NT2/D1 (cell line): ENCODE data around the gene RAB41.

Source experiments
- SUZ12 ChIP-seq: IDR thresholded peaks from 2 replicates; pipeline ENCODE4 v1.6.1; 2011; ENCODE audit not compliant: insufficient read length, insufficient read depth; ENCODE audit errors: extremely low read depth
- YY1 ChIP-seq: IDR thresholded peaks from 2 replicates; pipeline ENCODE4 v1.6.1; 2011; ENCODE audit not compliant: insufficient read length, insufficient read depth
- ZNF274 ChIP-seq: IDR thresholded peaks from 2 replicates; pipeline ENCODE4 v1.6.1; 2011; ENCODE audit warnings: mild to moderate bottlenecking, low read depth, low read length

DNA sequence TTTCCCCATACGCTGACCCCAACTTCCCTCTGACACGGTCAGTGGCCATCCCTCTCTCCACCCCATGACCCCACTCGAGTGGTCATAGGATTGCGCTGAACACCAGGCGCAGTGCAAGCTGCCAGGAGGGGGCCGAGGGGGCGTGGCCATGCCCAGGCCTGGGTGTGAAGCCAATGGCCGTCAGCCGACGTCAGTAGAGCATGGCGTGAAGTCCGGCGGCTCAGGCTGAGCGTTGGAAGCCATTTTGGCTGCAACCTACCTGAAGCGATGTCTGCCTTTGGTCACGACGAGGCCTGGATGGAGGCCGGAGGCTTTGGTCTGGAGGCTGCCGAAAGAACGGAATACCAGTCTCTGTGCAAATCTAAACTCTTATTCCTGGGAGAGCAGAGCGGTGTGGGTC, at the start of gene RAB41:
- no peak for TF ChIP-seq ZNF274
- TF ChIP-seq SUZ12, result no peak
- TF ChIP-seq YY1, result no peak
